Stimulated activated CD4-positive, alpha-beta T cell treated with anti-CD3 and anti-CD28 coated beads, Interleukin-4, amount 100 ng/mL, for 48 hours (primary cell): ENCODE data around the gene ZNF10.
A peak's percentile ranks its signal among the peaks of the same experiment; 100 is the strongest.

Source experiments
- DNase-seq, 2 donors: peaks; one replicate each; pipeline ENCODE4 v3.0.0-alpha.2; 2020; ENCODE audit warnings: low read depth in 2 of 2

Gene ZNF10

DNA sequence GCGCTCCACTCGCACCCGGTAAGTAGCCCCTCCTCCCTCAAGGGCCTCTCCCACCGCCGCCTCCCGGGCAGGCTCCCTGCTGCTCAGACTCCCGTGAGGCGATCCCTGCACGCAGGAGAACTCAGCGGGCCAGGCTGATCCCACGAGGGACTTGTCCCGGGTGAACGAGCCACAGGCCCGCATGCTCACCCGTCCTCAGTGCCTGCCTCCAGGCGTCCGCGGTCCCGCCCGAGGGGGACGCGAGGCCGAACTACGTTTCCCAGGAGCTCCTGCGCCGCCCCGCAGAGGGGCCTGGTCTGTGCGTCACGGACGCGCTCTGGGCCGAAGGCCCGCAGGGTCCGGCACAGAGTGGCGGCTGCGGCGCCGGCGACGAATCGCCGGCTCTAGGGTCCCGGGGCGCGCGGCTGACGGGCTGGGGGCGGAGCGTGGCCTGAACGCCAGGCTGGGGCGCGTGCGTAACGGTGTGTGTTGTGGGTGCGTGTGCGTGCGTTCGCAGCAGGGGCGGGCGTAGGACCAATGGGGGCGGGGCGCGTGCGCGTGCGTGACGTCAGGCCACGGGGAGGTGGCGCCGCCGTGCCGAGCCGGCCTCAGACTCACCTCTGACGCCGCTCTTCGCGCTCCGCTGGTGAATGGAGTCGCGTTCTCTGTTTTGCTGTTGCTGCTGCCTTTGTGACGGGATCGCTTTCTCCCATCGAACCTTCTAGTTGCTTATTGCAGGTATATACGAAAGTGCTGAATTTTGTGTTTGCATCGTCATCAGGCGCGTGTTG is at the start of gene ZNF10, which contains the start of gene ZNF891:
Gene ZNF10, plus strand, starts transcription at position 590 of the 770 bp plus-strand sequence. CDS start 13,866 bp downstream, outside the sequence.
Gene ZNF891, minus strand, starts transcription at position 237 of the 770 bp plus-strand sequence. CDS start 8,356 bp downstream, outside the sequence.
- peak; percentile 95 to 97 for DNase-seq

DNA sequence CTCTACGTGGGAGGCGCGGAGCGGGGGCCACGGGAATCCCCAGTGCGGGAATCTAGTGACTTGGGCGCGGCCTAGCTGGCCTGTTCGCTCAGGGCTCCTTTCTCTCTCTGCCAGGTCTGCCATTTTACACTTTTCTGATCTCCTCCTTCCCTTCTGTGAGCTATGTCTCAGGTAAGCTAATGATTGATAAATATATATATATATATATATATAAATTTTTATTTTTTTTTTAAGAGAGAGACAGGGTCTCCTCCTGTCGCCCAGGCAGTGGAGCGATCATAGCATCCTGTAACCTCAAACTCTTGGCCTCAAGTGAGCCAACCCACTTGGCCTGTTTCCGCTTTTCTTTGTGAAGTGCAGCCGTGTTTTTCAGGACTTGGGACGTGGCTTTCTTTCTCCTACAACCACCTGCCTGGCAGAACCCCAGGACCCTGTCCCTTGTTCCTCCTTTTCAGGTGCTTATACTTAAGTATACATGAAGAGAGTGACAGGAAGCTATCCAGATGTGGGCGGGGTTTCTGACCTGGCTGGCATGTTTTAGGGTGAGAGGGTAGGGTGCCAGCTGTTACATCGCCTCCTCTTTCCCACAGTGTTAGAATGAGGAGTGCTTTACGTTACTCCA is 49.2 kb upstream of the ZNF10 start:
- no peak for DNase-seq

DNA sequence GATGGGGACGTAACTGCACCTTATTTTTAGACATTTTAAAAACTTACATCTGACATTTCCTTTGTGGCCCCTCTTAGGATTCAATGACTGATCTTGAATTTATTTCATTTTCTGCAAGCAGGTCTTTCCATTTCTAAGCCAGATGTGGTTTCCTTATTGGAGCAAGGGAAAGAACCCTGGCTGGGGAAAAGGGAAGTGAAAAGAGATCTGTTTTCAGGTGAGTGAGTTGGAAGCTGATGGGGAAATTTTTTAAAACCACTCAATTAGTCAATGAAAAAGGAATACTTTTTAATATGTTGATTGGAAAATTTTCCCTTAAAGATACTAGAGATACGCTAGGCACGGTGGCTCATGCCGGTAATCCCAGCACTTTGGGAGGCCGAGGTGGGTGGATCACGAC is 47.1 kb upstream of the ZNF10 start:
- DNase-seq, result no peak

DNA sequence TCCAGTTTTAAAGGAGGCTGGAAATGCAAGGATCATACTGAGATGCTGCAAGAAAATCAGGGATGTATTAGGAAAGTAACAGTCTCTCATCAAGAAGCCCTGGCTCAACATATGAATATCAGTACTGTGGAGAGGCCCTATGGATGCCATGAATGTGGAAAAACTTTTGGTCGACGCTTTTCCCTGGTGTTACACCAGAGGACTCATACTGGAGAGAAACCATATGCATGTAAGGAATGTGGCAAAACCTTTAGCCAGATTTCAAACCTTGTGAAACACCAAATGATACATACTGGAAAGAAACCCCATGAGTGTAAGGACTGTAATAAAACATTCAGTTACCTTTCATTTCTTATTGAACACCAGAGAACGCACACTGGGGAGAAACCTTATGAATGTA is 24.8 kb upstream of the ZNF10 start:
- DNase-seq, result no peak

DNA sequence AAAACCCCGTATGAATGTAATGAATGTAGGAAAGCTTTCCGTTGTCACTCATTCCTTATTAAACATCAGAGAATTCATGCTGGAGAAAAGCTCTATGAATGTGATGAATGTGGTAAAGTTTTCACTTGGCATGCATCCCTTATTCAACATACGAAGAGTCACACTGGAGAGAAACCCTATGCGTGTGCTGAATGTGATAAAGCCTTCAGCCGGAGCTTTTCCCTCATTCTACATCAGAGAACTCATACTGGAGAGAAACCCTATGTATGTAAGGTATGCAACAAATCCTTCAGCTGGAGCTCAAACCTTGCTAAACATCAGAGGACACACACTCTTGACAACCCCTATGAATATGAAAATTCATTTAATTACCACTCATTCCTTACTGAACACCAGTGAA is 24.2 kb upstream of the ZNF10 start:
- DNase-seq, result no peak

DNA sequence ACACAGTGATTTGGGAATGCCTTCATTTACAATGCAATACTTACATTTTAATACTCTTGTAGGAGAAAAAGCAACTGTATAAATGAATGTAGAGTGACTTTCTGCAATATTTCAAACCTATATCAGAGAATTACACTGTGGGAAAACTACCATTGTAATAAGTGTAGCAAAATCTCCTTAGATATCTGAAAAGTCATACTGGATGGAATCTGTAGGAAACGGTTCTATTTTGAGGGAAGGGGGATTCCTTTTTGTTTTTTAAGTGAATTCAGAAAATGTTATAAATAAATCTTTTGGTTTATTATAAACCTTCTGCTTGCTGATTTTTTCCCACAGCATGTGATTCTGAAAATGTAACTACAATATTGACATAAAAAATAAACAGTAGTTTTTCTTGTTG is 23.3 kb upstream of the ZNF10 start:
- DNase-seq, result no peak

DNA sequence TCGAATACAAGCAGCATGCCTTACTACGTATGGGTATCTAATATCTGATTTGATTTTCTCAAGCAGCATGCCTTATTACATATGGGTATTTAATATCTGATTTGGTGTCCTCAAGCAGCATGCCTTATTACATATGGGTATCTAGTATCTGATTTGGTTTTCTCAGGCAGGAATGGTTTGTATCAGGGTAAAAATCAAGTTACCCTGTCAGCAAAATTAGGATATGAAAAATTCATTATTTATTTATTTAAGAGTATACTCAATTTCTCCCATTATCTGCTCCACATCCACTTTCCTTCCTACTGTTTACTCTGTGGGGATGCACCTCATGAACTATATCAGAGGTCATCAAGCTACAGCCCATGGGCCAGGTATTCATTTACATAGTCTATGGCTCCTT is 22.3 kb upstream of the ZNF10 start:
- DNase-seq, result no peak

DNA sequence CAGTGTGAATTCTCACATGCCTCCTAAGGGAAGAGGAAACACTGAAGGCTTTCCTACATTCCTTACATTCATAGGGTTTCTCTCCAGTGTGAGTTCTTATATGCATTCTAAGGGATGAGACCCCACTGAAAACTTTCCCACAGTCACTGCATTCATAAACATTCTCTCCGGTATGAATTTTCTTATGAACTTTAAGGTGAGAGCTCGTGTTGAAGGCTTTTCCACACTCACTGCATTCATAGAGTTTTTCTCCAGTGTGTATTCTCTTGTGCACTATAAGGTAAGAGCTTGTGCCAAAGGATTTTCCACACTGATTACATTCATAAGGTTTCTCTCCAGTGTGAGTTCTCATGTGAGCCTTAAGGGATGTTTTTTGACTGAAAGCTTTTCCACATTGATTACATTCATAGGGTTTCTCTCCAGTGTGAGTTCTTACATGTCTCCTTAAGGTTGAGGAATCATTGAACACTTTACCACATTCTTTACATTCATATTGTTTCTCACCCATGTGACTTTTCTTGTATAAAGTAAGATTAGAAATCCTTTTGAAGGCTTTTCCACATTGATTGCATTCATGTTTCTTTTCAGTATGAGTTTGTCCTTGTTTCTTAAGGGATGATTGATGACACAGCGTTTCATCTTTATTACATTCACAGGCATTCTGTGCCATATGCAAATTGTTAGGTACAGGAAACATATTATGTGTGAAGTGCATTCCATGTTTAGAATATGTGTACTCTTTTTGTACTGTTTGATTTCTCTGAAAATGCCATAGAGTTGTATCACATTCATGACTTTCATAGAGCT is 9.8 kb upstream of the ZNF10 start:
- DNase-seq, result no peak

DNA sequence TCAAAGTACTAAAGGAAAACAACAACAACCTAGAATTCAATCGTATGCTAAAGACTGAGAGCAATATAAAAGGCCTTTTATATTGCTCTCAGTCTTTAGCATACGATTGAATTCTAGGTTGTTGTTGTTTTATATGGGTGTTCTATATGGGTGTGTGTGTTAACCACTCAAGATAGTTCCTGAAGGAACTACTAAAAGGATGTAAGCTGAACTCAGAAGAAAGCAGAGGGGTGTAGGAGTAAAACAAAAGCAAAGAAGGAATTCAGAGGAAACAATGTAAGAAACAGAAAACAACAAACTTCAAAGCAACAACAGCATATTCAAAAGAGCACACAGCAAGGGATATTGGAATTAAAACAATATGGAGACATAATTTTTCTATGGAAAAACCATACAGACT is 5.8 kb upstream of the ZNF10 start:
- DNase-seq, result no peak

DNA sequence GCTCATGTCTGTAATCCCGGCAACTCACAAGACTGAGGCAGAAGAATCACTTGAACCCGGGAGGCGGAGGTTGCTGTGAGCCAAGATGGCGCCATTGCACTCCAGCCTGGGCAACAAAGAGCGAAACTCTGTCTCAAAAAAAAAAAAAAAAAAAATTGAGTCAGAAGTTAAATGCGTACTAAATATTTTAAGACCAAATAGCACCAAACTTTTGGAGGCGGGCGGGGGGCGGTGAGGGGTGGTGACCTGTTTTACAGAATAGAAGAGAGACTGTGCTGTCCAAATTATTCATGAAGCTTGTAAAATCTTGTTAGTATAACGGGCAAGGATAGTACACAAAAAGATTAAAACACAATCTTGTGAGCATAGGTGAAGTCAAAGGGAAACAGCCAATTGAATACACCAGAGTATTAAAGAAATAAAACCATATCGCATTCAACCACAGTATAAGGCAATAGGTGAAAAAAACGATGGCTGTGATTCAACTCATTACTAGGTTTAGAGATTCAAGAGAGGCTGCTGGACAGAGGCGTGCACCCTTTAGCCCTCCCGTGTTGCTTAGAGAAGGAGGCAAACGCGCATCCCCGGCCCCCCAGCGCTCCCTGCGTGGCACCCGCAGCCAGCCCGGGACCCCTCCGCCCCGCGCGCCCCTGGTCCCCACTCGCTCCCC is 924 bp upstream of the ZNF10 start:
- DNase-seq, result no peak

DNA sequence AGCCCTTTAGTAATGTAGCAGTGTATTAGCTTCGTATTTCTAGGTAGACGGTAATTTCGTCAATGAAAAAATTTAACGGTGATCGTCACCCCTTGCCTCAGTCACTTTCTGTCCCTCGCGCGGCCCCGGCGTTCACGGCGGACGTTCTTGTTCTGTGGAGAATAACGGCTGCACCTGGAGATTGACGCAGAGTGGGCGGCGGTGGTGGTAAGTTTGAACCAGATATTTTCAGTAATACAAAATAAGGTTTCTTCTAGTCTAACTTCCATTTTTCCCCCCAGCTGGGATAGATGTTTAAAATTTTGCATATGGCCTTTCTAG is 341 bp downstream of the ZNF10 start:
- peak in 1 of 2 donors; percentile 19 for DNase-seq

DNA sequence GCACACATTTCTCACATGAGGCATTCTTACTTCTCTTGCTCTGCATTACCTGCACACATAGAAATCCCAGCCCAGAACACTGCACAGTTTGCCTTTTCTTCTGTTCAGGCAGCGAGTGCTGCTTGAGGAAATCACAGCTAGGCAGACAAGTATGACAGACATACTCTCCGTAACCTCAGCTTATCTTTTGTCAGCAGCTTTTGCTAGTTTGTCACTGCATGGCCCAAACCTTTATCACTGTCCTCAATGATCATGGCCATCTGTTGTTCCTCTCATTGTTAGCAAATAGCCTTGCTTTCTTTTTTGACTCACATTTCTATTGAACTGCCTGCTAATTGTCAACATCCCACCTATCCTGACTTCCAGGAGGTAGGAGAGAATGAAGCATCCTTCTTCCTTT is 5.3 kb downstream of the ZNF10 start:
- no peak for DNase-seq

DNA sequence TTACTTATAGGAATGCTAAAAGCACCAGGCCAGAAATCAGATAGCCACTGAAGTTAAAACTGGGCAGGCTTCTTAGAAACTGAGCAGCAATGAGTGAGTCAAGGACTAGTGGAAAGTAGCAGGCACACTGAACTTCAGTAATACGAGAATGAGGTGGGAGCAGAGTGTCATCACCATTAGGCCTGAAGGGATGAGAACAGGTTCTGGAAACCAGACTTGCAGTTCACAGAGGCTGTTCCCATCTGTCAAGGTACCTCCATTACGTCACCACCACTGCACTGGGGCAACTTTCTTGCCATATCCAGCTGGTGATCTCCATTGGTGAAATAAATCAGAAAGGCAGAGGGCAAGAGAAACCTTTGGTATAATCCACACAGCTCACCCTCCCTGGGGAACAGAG is 15.6 kb downstream of the ZNF10 start:
- no peak for DNase-seq

DNA sequence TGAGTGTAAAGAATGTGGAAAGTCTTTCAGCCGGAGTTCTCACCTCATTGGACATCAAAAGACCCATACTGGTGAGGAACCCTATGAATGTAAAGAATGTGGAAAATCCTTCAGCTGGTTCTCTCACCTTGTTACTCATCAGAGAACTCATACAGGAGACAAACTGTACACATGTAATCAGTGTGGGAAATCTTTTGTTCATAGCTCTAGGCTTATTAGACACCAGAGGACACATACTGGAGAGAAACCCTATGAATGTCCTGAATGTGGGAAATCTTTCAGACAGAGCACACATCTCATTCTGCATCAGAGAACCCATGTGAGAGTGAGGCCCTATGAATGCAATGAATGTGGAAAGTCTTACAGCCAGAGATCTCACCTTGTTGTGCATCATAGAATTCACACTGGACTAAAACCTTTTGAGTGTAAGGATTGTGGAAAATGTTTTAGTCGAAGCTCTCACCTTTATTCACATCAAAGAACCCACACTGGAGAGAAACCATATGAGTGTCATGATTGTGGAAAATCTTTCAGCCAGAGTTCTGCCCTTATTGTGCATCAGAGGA is 25.8 kb downstream of the ZNF10 start:
- no peak for DNase-seq

DNA sequence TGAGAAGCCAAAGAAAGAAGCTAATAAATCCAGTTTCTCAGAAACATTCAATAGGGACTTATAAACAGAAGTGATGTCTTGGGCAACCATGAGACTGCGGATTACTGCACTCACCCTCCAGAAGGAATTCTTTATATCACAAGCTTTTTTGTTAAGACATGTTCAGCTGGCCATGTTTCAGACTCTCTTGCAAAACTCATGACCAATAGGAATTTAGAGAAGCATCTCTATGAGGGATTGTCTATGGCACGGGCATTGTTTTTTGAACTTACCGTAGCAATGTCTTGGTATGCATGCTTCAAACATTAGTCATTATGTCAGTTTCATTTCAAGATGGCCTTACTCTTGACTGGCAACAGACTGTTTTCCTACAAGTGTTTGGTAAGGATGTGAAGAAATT is 35.3 kb downstream of the ZNF10 start:
- DNase-seq, result no peak

DNA sequence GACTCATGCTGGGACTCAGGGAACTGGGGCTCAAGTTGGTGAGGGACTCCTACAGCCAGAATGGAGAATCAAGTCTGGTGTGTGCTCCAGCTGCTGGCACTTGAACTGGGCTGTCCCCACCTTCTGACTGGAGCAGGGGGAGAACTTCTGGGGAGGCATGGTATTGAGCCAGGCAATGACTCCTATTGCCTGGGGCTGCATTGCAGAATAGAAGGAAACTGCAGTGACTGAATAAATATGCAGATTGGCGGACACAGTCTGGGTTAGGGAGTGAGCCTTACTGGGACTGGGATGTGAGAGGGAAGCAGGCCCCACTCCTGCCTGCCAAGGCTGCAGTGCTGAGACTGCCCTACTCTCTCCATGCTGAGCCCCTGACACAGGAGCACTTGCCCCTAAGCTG is 42.1 kb downstream of the ZNF10 start:
- DNase-seq, result no peak

DNA sequence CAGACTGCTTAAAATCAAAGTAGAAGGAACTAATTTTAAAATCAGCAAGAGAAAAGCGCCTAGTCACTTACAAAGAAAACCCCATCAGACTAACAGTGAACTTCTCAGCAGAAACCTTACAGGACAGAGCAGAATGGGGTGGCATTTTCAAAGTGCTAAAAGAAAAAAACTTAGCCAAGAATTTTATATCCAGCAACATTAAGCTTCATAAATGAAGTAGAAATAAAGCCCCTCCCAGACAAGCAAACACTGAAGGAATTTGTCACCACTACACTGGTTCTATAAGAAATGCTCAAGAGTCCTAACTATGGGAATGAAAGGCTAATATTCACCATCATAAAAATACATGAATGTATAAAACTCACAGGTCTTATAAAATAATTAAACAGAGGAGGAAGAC is 44.5 kb downstream of the ZNF10 start:
- DNase-seq, result no peak

DNA sequence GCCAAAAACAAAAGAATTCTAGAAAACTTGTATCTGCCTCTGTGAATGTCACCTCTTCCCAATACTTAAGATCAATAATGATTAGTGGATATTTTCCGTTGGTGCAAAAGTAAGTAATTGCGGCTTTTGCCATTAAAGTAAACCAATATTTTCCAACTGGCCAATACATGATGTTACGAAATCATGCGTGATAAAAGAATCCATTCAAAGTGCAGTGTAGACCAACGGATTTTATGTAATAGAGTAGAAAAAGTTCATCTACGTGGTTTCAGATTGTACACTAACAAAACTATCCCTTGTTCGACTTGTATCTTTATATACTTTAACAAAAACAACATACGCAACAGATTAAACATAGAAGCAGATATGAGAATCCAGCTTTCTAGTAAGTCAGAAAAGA is 50.2 kb downstream of the ZNF10 start:
- DNase-seq, result no peak

DNA sequence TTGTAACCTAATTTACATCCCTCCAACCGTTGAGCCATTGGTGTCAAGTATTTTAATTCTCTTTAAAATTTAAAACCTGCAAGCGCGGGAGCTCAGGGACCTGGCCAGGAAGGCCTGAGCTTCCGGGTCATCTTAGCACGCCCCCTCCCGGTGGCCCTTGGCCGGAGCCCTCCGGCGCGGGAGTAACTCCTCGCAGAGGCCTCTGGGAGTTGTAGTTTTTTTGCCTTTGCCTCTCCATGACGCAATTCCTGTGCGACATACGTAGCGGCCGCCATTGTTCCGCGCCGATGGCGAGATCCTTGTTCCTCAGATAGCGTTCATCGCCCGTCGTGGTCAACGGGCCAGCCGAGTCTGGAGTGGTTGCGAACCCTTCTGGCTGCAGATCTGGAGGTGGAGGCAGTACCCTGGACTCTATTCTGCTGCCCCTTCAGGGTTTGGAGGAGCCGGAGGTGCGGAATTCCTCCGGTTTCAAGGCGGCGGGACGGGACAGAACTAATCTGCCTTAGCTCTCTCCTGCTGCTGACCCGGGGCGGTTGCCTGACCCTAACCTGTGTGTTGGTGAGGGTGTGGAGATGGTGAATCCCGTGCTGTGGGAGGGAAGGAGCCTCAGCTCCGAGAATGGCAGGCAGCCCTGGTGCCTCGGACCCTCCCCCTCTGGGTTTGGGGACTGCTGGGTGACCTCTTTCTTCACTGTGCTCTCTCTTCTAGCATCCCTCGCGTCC is 51.0 kb downstream of the ZNF10 start, which contains the start of gene ZNF268:
Gene ZNF268, plus strand, starts transcription at position 258 of the 722 bp plus-strand sequence. CDS start 503 bp downstream, outside the sequence.
- DNase-seq, result peak; percentile 87 to 88

DNA sequence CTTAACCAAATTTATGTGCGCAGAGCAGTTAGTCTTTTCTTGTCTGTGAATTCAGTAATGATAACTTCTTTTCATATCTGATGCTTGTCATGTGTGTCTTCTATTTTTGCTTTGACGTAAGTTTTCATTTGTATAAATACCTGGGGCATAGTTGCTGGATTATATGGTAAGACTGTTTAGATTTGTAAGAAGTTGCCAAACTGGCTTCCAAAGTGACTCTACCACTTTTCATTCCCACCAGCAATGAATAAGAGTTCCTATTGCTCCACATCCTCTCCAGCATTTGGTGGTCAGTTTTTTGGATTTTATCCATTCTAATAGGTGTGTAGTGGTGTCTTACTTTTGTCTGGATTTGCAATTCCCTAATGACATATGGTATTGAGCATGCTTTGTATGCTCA is 59.7 kb downstream of the ZNF10 start:
- DNase-seq, result no peak

DNA sequence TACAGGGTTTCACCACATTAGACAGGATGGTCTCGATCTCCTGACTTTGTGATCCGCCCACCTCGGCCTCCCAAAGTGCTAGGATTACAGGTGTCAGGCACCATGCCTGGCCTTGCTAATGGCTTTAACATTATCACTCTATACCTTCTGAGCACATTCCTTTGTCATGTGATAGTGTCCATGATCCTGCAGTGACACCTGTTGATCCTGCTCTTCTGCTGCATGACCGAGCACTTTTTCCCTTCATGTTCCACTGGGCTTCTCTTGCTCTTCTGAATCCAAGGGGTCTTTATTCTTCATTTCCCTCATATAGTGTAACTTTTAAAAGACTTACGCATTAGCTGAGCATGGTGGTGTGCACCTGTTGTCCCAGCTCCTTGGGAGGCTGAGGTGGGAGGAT is 62.4 kb downstream of the ZNF10 start:
- no peak for DNase-seq
